ENCODE results near the gene KCTD16. TPM values are rescaled to one million over a fixed set of nuclear protein-coding genes. Genes with fewer than 3 reads are reported as not detected.

The KCTD16 gene
- total and polyA plus RNA-seq, 2 donors (not counting 1 experiment from before 2014, with no cell fraction given), result not detected

GRCh38 chr5:144121577-144121976, 49.1 kb upstream of the KCTD16 start:
- Histone ChIP-seq H3K4me3 (ENCODE audit: control extremely low read depth in 1 of 5, extremely low read depth in 1 of 5, insufficient read depth in 1 of 5, low read depth in 2 of 5, low read length in 4 of 5) (no peak overlapping the region), H3K27me3 (replicated peaks in 1 of 4; ENCODE audit: control extremely low read depth in 1 of 4, control insufficient read depth in 3 of 4, insufficient read depth in 4 of 4, low read length in 3 of 4) (peaks cover 0 to 3% (median 0%) of the 10 kb centered on the region in 4 experiments), H3K9me3 (ENCODE audit: control extremely low read depth in 1 of 3, control insufficient read depth in 2 of 3, insufficient read depth in 1 of 3, low read length in 2 of 3) (no peaks in the 10 kb centered on the region), H3K9ac (ENCODE audit: low read length) (no peak overlapping the region), H3K27ac (ENCODE audit: low read length in 2 of 2) (no peak overlapping the region), H3K4me2 (replicated peaks; ENCODE audit: low read depth, low read length, poor library complexity, severe bottlenecking) (no peak overlapping the region), H3K4me1 (ENCODE audit: control insufficient read depth in 2 of 2, insufficient read depth in 2 of 2, low read length in 2 of 2) (no peaks in the 10 kb centered on the region), H3K79me2 (ENCODE audit: control insufficient read depth, insufficient read depth, low read length) (no peaks in the 10 kb centered on the region), H4K20me1 (ENCODE audit: control insufficient read depth, insufficient read depth, low read length, poor library complexity, severe bottlenecking) (no peaks in the 10 kb centered on the region), H3K36me3 (replicated peaks in 1 of 2; ENCODE audit: control extremely low read depth in 1 of 2, control insufficient read depth in 1 of 2, extremely low read depth in 1 of 2, insufficient read depth in 2 of 2, low read length in 1 of 2) (no peaks in the 10 kb centered on the region), H2AFZ (ENCODE audit: insufficient read depth, low read depth, low read length, poor library complexity, severe bottlenecking) (no peak overlapping the region)
- ChIA-PET POLR2A (no interaction called here), CTCF (no interaction called here)
- TF ChIP-seq EZH2 (IDR thresholded peaks at IDR 0.05; ENCODE audit: borderline replicate concordance, insufficient read depth, low read depth, low read length, poor library complexity, severe bottlenecking), result no peak
- TF ChIP-seq, protein P1, sequence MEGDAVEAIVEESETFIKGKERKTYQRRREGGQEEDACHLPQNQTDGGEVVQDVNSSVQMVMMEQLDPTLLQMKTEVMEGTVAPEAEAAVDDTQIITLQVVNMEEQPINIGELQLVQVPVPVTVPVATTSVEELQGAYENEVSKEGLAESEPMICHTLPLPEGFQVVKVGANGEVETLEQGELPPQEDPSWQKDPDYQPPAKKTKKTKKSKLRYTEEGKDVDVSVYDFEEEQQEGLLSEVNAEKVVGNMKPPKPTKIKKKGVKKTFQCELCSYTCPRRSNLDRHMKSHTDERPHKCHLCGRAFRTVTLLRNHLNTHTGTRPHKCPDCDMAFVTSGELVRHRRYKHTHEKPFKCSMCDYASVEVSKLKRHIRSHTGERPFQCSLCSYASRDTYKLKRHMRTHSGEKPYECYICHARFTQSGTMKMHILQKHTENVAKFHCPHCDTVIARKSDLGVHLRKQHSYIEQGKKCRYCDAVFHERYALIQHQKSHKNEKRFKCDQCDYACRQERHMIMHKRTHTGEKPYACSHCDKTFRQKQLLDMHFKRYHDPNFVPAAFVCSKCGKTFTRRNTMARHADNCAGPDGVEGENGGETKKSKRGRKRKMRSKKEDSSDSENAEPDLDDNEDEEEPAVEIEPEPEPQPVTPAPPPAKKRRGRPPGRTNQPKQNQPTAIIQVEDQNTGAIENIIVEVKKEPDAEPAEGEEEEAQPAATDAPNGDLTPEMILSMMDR (IDR thresholded peaks at IDR 0.05), result no peak
- intact Hi-C loops (cut with micrococcal nuclease), result no loop called here
- Mint-ChIP-seq H3K27ac (no peak overlapping the region), H3K4me3 (no peak overlapping the region), H3K27me3 (peaks cover 9% of the 10 kb centered on the region), H3K4me1 (no peaks in the 10 kb centered on the region), H3K9me3 (ENCODE audit: insufficient read depth) (peaks cover 2% of the 10 kb centered on the region)
- ATAC-seq (ENCODE audit: low read depth) (no peak), DNase-seq (no peak)
- no CpG with 5 or more reads among the region's 1 CpG for WGBS (ENCODE audit: insufficient coverage)

DNA sequence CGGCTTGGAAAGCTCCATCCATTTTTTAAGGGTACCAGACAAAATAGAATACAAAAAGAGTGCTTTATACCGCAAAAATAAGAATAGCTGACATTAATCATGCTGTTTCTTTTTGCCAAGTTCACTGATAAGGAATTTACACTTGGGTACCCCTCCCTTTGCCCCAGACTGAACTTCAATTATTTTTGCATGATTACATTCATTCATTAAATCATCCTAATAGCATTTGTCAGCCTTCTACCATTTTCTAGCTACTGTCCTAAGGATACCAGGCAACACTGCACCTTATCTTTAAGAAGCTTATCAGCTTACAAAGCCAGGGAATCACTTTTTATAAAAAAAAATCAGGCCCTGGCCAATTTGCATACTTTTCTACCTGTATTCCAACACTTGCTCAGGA, 48.6 kb upstream of the KCTD16 start:
- Histone ChIP-seq H3K27ac (ENCODE audit: low read length in 2 of 2) (no peak overlapping the region), H3K36me3 (replicated peaks in 1 of 2; ENCODE audit: control extremely low read depth in 1 of 2, control insufficient read depth in 1 of 2, extremely low read depth in 1 of 2, insufficient read depth in 2 of 2, low read length in 1 of 2) (no peaks in the 10 kb centered on the region), H3K9me3 (ENCODE audit: control extremely low read depth in 1 of 3, control insufficient read depth in 2 of 3, insufficient read depth in 1 of 3, low read length in 2 of 3) (no peaks in the 10 kb centered on the region), H3K9ac (ENCODE audit: low read length) (no peak overlapping the region), H2AFZ (ENCODE audit: insufficient read depth, low read depth, low read length, poor library complexity, severe bottlenecking) (no peak overlapping the region), H3K27me3 (replicated peaks in 1 of 4; ENCODE audit: control extremely low read depth in 1 of 4, control insufficient read depth in 3 of 4, insufficient read depth in 4 of 4, low read length in 3 of 4) (peaks cover 0 to 3% (median 0%) of the 10 kb centered on the region in 4 experiments), H3K4me2 (replicated peaks; ENCODE audit: low read depth, low read length, poor library complexity, severe bottlenecking) (no peak overlapping the region), H3K79me2 (ENCODE audit: control insufficient read depth, insufficient read depth, low read length) (no peaks in the 10 kb centered on the region), H3K4me3 (ENCODE audit: control extremely low read depth in 1 of 5, extremely low read depth in 1 of 5, insufficient read depth in 1 of 5, low read depth in 2 of 5, low read length in 4 of 5) (no peak overlapping the region), H4K20me1 (ENCODE audit: control insufficient read depth, insufficient read depth, low read length, poor library complexity, severe bottlenecking) (no peaks in the 10 kb centered on the region), H3K4me1 (ENCODE audit: control insufficient read depth in 2 of 2, insufficient read depth in 2 of 2, low read length in 2 of 2) (no peaks in the 10 kb centered on the region)
- Mint-ChIP-seq H3K27me3 (peaks cover 9% of the 10 kb centered on the region), H3K27ac (no peak overlapping the region), H3K4me3 (no peak overlapping the region), H3K4me1 (no peaks in the 10 kb centered on the region), H3K9me3 (ENCODE audit: insufficient read depth) (peaks cover 2% of the 10 kb centered on the region)
- DNase-seq (no peak), ATAC-seq (ENCODE audit: low read depth) (no peak)
- WGBS (ENCODE audit: insufficient coverage), result no CpG with 5 or more reads among the region's 2 CpGs
- POLR2A ChIA-PET, result no interaction called here
- TF ChIP-seq, protein P1 (IDR thresholded peaks at IDR 0.05), result no peak
- TF ChIP-seq EZH2 (IDR thresholded peaks at IDR 0.05; ENCODE audit: borderline replicate concordance, insufficient read depth, low read depth, low read length, poor library complexity, severe bottlenecking), result no peak
- intact Hi-C loops (cut with micrococcal nuclease), result no loop called here
- CTCF ChIA-PET, result no interaction called here
